Heart right ventricle (tissue), 16 donors: Measurements from ENCODE around the gene PAX5. TPM values are rescaled to one million over a fixed set of nuclear protein-coding genes. Genes with fewer than 3 reads are reported as not detected.

Source experiments
- ATAC-seq, 8 donors: fragments of 200-7000 bp; cut with Tn5 transposase; one replicate each; pipeline ENCODE4 v1.9.1; 2020; ENCODE audit warnings: mild to moderate bottlenecking in 8 of 8, moderate library complexity in 8 of 8, moderate number of reproducible peaks in 1 of 8
- DNase-seq, 2 donors: peaks; one replicate each; pipeline ENCODE4 v3.0.0-alpha.2; 2020
- H3K27ac ChIP-seq, 10 donors: fragments of 200-600 bp; sonication (generic) in 2 of 10; one replicate each; pipeline versions ENCODE4 v1.5.0 to v1.8.0; 2020 to 2022; ENCODE audit warnings: mild to moderate bottlenecking in 3 of 10
- H3K27me3 ChIP-seq, 7 donors: fragments of 200-600 bp; one replicate each; pipeline ENCODE4 v1.8.0; 2021 to 2022; ENCODE audit warnings: mild to moderate bottlenecking in 2 of 7
- H3K36me3 ChIP-seq, 9 donors: fragments of 200-600 bp; sonication (generic) in 1 of 9; one replicate each; pipeline versions ENCODE4 v1.5.0 to v1.8.0; 2020 to 2022; ENCODE audit warnings: mild to moderate bottlenecking in 2 of 9
- H3K4me1 ChIP-seq, 9 donors: fragments of 200-600 bp; sonication (generic) in 1 of 9; one replicate each; pipeline versions ENCODE4 v1.5.0 to v1.8.0; 2020 to 2022; ENCODE audit warnings: mild to moderate bottlenecking in 4 of 9
- H3K4me3 ChIP-seq, 10 donors: fragments of 200-600 bp; sonication (generic) in 2 of 10; one replicate each; pipeline versions ENCODE4 v1.5.0 to v1.8.0; 2020 to 2022; ENCODE audit warnings: mild to moderate bottlenecking in 7 of 10, moderate library complexity in 2 of 10
- H3K9me3 ChIP-seq, 11 donors: fragments of 200-600 bp in 10 of 11; sonication (generic) in 2 of 11; one replicate each; pipeline versions ENCODE4 v1.5.0 to v1.8.0; 2013 to 2022; ENCODE audit warnings: mild to moderate bottlenecking in 2 of 11, control low read depth in 1 of 11, moderate library complexity in 1 of 11
- CTCF ChIP-seq, 9 donors: fragments of 200-600 bp; sonication (generic) in 2 of 9; IDR thresholded peaks; one replicate each; pipeline versions ENCODE4 v1.5.0 to v1.8.0; 2021 to 2022; ENCODE audit warnings: antibody characterized with exemption in 9 of 9, mild to moderate bottlenecking in 5 of 9, moderate library complexity in 1 of 9
- WGBS, 2 donors: extraction: QIAGEN DNeasy Blood & Tissue Kit; methylation state at CpG; one replicate each; pipeline ENCODE4 v1.1.7; 2013; ENCODE audit warnings: inconsistent platforms in 1 of 2; 5-methylcytosine and 5-hydroxymethylcytosine counted together
- intact Hi-C, 10 donors: fragments of 100-400 bp; cut with DNase I; formaldehyde crosslinking; loops; one replicate each; pipeline versions ENCODE4 v1.11.1 to v1.14.2; 2022
- polyA plus RNA-seq, 2 donors: library from polyadenylated mRNA; stranded (reverse); fragments of 200-250 nt; gene quantifications; one replicate each; pipeline ENCODE4 v1.2.3, GENCODE V29; 2013
- total RNA-seq, 10 donors: library from RNA; stranded (reverse); fragmentation: NEBNext Ultra II Directional in 3 of 10; extraction: Animal tissue kit (Norgen Biotek cat#: 25700) in 3 of 10; gene quantifications; one replicate each; pipeline versions ENCODE4 v1.2.1 to v1.2.4, GENCODE V29; 2021 to 2023
- donor health status: Arrhythmogenic right ventricular cardiomyopathy.
- donor health status: ischemic (EF 13 %, LVEDD 7.1; RV severe dilation, severe dysfunction).
- donor health status: healthy with polysubstance abuse.
- donor health status: DM: no; HTN: yes; CAD: no.
- donor health status: DM: no; HTN: no; CAD: no.
- donor health status: ischemic (EF 25% LVEDD 6.9; RV normal size, moderate dysfunction).
- donor health status: ischemic (EF 25% LVEDD 5.7; RV mildly dilated, moderate dysfunction).
- donor health status: healthy.
- donor health status: DM: yes; HTN: yes; CAD: no.
- donor health status: Ischemic cardiomyopathy.
- donor health status: ischemic (EF 35%, LVEDD 5.7; RV mildly dilated, moderate dysfunction).
- donor health status: nonischemic (EF 11% LVEDD 7.7; RV severe dilation, severe dysfunction).
- donor health status: DM: yes; HTN: yes; CAD: no.
- donor health status: PGD.
- donor health status: ischemic (EF 29% LVEDD 5.4; RV normal size, mild dysfunction).
- donor health status: nonischemic (EF 23%, LVEDD 6.1; RV moderate dilation, normal function).

PAX5 gene
- total and polyA plus RNA-seq, 12 donors = under 0.01 to 0.09 TPM; not detected in 10

- H3K36me3 ChIP-seq = no peaks in the 10 kb centered on the region
- no peaks in the 10 kb centered on the region for H3K4me1 ChIP-seq
- DNase-seq = no peak
- 50 to 59% methylated on average over 31 of the region's 31 CpGs for WGBS, 2 donors
- ATAC-seq = peak in 1 of 8 donors; percentile 16
- H3K9me3 ChIP-seq = no peaks in the 10 kb centered on the region
- H3K4me3 ChIP-seq = no peak overlapping the region
- no peak overlapping the region for H3K27ac ChIP-seq
- intact Hi-C loops = no loop called here
- TF ChIP-seq CTCF (IDR thresholded peaks at IDR 0.05) = no peak
- H3K27me3 ChIP-seq = peaks cover 0 to 78% (median 50%) of the 10 kb centered on the region in 7 donors
These were observed 169.3 kb downstream of the PAX5 start for GRCh38 chr9:36864491-36865410.

GRCh38 chr9:36862206-36863145 is 171.6 kb downstream of the PAX5 start:
- no peaks in the 10 kb centered on the region for H3K9me3 ChIP-seq
- intact Hi-C loops = no loop called here
- WGBS, 2 donors = 47 to 48% methylated on average over 21 of the region's 21 CpGs
- no peaks in the 10 kb centered on the region for H3K4me1 ChIP-seq
- TF ChIP-seq CTCF (IDR thresholded peaks at IDR 0.05) = peak in 8 of 9 donors; percentile 24 to 65 (median 58)
- ATAC-seq (no peak), DNase-seq (no peak)
- H3K27me3 ChIP-seq = peaks cover 0 to 87% (median 65%) of the 10 kb centered on the region in 7 donors
- H3K4me3 ChIP-seq = no peak overlapping the region
- H3K36me3 ChIP-seq = no peaks in the 10 kb centered on the region
- H3K27ac ChIP-seq = no peak overlapping the region

- Histone ChIP-seq H3K4me1 (no peaks in the 10 kb centered on the region), H3K27me3 (peaks cover 0 to 87% (median 62%) of the 10 kb centered on the region in 7 donors), H3K36me3 (no peaks in the 10 kb centered on the region), H3K9me3 (no peaks in the 10 kb centered on the region), H3K4me3 (no peak overlapping the region), H3K27ac (no peak overlapping the region)
- DNase-seq = no peak
- no peak for ATAC-seq
- intact Hi-C loops = no loop called here
- 59 to 69% methylated on average over 7 of the region's 7 CpGs for WGBS, 2 donors
- TF ChIP-seq CTCF (IDR thresholded peaks at IDR 0.05) = no peak
These were observed 172.4 kb downstream of the PAX5 start for GRCh38 chr9:36861528-36862205.
